Measurements from ENCODE around the gene GPRASP1.

- TF ChIP-seq CTCF (conservative IDR thresholded peaks at IDR 0.05; ENCODE audit: low read depth, low read length) (no peak), EZH2 (IDR thresholded peaks at IDR 0.05; ENCODE audit: low read length, unreplicated experiment) (no peak)
These were observed 27.2 kb upstream of the GPRASP1 start for GRCh38 chrX:102624105-102624504.
